ENCODE results near the gene KNCN. TPM values are rescaled to one million over a fixed set of nuclear protein-coding genes. Genes with fewer than 3 reads are reported as not detected.

The KNCN gene
- polyA plus RNA-seq, 3 donors, result not detected

DNA sequence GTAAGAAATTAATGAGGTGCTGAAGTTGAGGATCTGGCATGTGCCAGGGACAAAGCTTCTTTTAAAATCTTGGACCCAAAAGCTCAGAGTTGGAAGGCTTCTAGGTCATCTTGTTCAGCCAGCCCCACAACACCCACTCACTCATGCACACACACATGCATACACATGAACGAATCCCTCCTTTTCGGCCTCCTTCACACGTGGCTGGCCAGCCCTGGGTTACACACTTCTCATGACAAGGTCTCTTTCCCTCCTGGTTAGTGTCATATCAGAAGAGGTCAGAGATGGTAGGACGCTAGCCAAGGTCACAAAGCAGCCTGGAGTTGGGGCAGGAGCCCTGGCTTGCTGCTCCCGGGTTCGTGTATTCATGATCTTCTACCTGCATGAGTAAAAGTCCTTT, 54.9 kb downstream of the KNCN start:
- Histone ChIP-seq H2AFZ (ENCODE audit: insufficient read depth, low read depth, low read length, poor library complexity, severe bottlenecking) (no peak overlapping the region), H3K4me3 (replicated peaks in 1 of 3; ENCODE audit: low read depth in 2 of 3, low read length in 3 of 3) (no peak overlapping the region), H3K27ac (ENCODE audit: low read depth in 1 of 2, low read length in 2 of 2) (no peak overlapping the region), H3K9me3 (replicated peaks in 1 of 2; ENCODE audit: control insufficient read depth in 1 of 2, insufficient read depth in 1 of 2, low read length in 2 of 2) (peaks cover 0 to 8% of the 10 kb centered on the region in 2 donors), H4K20me1 (ENCODE audit: insufficient read depth, low read length) (no peaks in the 10 kb centered on the region), H3K79me2 (ENCODE audit: insufficient read depth, low read length) (no peaks in the 10 kb centered on the region), H3K4me1 (ENCODE audit: control insufficient read depth in 1 of 2, insufficient read depth in 2 of 2, low read length in 2 of 2) (no peaks in the 10 kb centered on the region), H3K4me2 (replicated peaks; ENCODE audit: extremely low read depth, low read length, poor library complexity, severe bottlenecking) (no peak overlapping the region), H3K27me3 (ENCODE audit: control insufficient read depth in 2 of 2, insufficient read depth in 2 of 2, low read length in 2 of 2) (peaks cover 36 to 53% of the 10 kb centered on the region in 2 donors), H3K9ac (ENCODE audit: insufficient read depth, low read length, poor library complexity, severe bottlenecking) (no peak overlapping the region), H3K36me3 (replicated peaks in 1 of 2; ENCODE audit: control insufficient read depth in 1 of 2, insufficient read depth in 2 of 2, low read length in 2 of 2) (no peaks in the 10 kb centered on the region)
- Mint-ChIP-seq H3K27me3 (ENCODE audit: low read depth in 3 of 3) (peaks cover 51 to 61% (median 56%) of the 10 kb centered on the region in 3 donors), H3K27ac (no peak overlapping the region), H3K4me1 (no peaks in the 10 kb centered on the region), H3K9me3 (peaks cover 0 to 14% (median 1%) of the 10 kb centered on the region in 7 donors), H3K4me3 (no peak overlapping the region), H3K36me3 (peaks cover 0 to 3% of the 10 kb centered on the region in 2 donors)
- 82% methylated on average over 4 of the region's 6 CpGs for WGBS (ENCODE audit: insufficient coverage)
- DNase-seq, result no peak
- intact Hi-C loops (cut with micrococcal nuclease), result no loop called here
- TF ChIP-seq, protein P1, sequence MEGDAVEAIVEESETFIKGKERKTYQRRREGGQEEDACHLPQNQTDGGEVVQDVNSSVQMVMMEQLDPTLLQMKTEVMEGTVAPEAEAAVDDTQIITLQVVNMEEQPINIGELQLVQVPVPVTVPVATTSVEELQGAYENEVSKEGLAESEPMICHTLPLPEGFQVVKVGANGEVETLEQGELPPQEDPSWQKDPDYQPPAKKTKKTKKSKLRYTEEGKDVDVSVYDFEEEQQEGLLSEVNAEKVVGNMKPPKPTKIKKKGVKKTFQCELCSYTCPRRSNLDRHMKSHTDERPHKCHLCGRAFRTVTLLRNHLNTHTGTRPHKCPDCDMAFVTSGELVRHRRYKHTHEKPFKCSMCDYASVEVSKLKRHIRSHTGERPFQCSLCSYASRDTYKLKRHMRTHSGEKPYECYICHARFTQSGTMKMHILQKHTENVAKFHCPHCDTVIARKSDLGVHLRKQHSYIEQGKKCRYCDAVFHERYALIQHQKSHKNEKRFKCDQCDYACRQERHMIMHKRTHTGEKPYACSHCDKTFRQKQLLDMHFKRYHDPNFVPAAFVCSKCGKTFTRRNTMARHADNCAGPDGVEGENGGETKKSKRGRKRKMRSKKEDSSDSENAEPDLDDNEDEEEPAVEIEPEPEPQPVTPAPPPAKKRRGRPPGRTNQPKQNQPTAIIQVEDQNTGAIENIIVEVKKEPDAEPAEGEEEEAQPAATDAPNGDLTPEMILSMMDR (IDR thresholded peaks at IDR 0.05), result no peak

DNA sequence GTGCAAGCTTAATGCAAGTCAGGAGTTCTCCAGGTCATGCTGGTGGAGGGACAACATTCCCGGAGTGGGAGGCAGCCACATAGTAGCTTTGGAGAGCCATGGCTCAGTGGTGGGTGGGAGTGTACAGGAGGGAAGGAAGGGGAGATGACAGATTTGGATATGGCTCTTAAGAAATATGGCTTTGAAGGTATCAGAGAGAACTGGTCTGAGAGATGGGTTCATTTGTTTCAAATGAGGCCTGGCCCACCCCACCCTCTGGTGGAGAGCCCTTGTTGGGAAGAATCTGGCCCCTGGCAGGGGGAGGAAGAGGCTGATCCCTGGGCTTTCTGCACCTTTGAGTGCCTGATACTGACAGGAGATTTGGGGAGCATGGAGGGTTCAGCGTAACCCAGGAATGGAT, 55.7 kb downstream of the KNCN start:
- WGBS (ENCODE audit: insufficient coverage), result 89% methylated on average over 2 of the region's 2 CpGs
- peaks cover 42 to 55% of the 10 kb centered on the region in 2 donors for H3K27me3 ChIP-seq (ENCODE audit: control insufficient read depth in 2 of 2, insufficient read depth in 2 of 2, low read length in 2 of 2)
- peaks cover 0 to 15% of the 10 kb centered on the region in 2 donors for H3K9me3 ChIP-seq (replicated peaks in 1 of 2; ENCODE audit: control insufficient read depth in 1 of 2, insufficient read depth in 1 of 2, low read length in 2 of 2)
- intact Hi-C loops (cut with micrococcal nuclease), result no loop called here
- H2AFZ ChIP-seq (ENCODE audit: insufficient read depth, low read depth, low read length, poor library complexity, severe bottlenecking), result no peak overlapping the region
- no peaks in the 10 kb centered on the region for H3K36me3 ChIP-seq (replicated peaks in 1 of 2; ENCODE audit: control insufficient read depth in 1 of 2, insufficient read depth in 2 of 2, low read length in 2 of 2)
- no peak overlapping the region for H3K27ac ChIP-seq (ENCODE audit: low read depth in 1 of 2, low read length in 2 of 2)
- H3K4me3 Mint-ChIP-seq, result peak overlapping the region in 1 of 2 donors; percentile 6
- H3K27me3 Mint-ChIP-seq (ENCODE audit: low read depth in 3 of 3), result peaks cover 54 to 63% (median 58%) of the 10 kb centered on the region in 3 donors
- peak overlapping the region in 1 of 7 donors; percentile 28 for H3K27ac Mint-ChIP-seq
- TF ChIP-seq, protein P1 (IDR thresholded peaks at IDR 0.05), result no peak
- H3K4me1 ChIP-seq (ENCODE audit: control insufficient read depth in 1 of 2, insufficient read depth in 2 of 2, low read length in 2 of 2), result no peaks in the 10 kb centered on the region
- H3K4me3 ChIP-seq (replicated peaks in 1 of 3; ENCODE audit: low read depth in 2 of 3, low read length in 3 of 3), result no peak overlapping the region
- H3K36me3 Mint-ChIP-seq, result peaks cover 0 to 3% of the 10 kb centered on the region in 2 donors
- no peak for DNase-seq
- peaks cover 0 to 21% (median 0%) of the 10 kb centered on the region in 7 donors for H3K9me3 Mint-ChIP-seq
- no peak overlapping the region for H3K9ac ChIP-seq (ENCODE audit: insufficient read depth, low read length, poor library complexity, severe bottlenecking)
- H3K79me2 ChIP-seq (ENCODE audit: insufficient read depth, low read length), result no peaks in the 10 kb centered on the region
- no peaks in the 10 kb centered on the region for H4K20me1 ChIP-seq (ENCODE audit: insufficient read depth, low read length)
- no peak overlapping the region for H3K4me2 ChIP-seq (replicated peaks; ENCODE audit: extremely low read depth, low read length, poor library complexity, severe bottlenecking)
- H3K4me1 Mint-ChIP-seq, result no peaks in the 10 kb centered on the region

Other genes with a start within 250 kb of the KNCN start
- 10 to 100 TPM; 22.9 to 50.9 (median 47.4) TPM for gene LRRC41, start 248.0 kb downstream of the KNCN start, polyA plus RNA-seq
- 100 to 1,000 TPM; 261 to 341 (median 266) TPM for gene UQCRH, start 247.9 kb downstream of the KNCN start, polyA plus RNA-seq
- 10 to 100 TPM in 2 of 3 donors, 1 to 10 TPM in 1; 8.5 to 12.8 (median 10.4) TPM for gene NSUN4, start 210.8 kb downstream of the KNCN start, polyA plus RNA-seq
- gene FAAH, start 157.3 kb downstream of the KNCN start, polyA plus RNA-seq, result 10 to 100 TPM; 11.5 to 47.1 (median 11.5) TPM
- gene DMBX1, start 61.8 kb downstream of the KNCN start, polyA plus RNA-seq, result not detected
- 100 to 1,000 TPM in 1 of 3 donors, 10 to 100 TPM in 2; 38.2 to 144 (median 38.6) TPM for gene MKNK1, start 52.6 kb upstream of the KNCN start, polyA plus RNA-seq
- gene MOB3C, start 65.2 kb upstream of the KNCN start, polyA plus RNA-seq, result 10 to 100 TPM in 1 of 3 donors, 1 to 10 TPM in 2; 5.3 to 18.1 (median 6.1) TPM
- gene ATPAF1, start 116.7 kb upstream of the KNCN start, polyA plus RNA-seq, result 10 to 100 TPM; 16.9 to 45.4 (median 33.4) TPM
- gene TEX38, start 120.2 kb upstream of the KNCN start, polyA plus RNA-seq, result not detected
- gene EFCAB14, start 167.5 kb upstream of the KNCN start, polyA plus RNA-seq, result 10 to 100 TPM; 31.4 to 75.5 (median 49.8) TPM
- not detected for gene CYP4B1, start 247.4 kb upstream of the KNCN start, polyA plus RNA-seq